ENCODE measurements around the gene PARVA. TPM values are rescaled to one million over a fixed set of nuclear protein-coding genes. Genes with fewer than 3 reads are reported as not detected.
A peak's percentile ranks its signal among the peaks of the same experiment; 100 is the strongest.

PARVA gene
- total and polyA plus RNA-seq, 4 donors = 3.1 to 11.7 (median 11.2) TPM

GRCh38 chr11:12395333-12395732 is 18.0 kb downstream of the PARVA start:
- H3K4me1 ChIP-seq (ENCODE audit: control insufficient read depth in 4 of 4, insufficient read depth in 4 of 4, low read length in 3 of 4) = peaks cover 2 to 16% (median 10%) of the 10 kb centered on the region in 4 donors
- DNase-seq (ENCODE audit: low spot score) = no peak
- H3K9me3 ChIP-seq (ENCODE audit: control insufficient read depth in 4 of 4, low read length in 3 of 4) = no peaks in the 10 kb centered on the region
- no peak overlapping the region for H3K9ac ChIP-seq (ENCODE audit: low read depth in 1 of 2, low read length in 2 of 2)
- 52% methylated on average over 9 of the region's 9 CpGs for WGBS
- H3K4me3 ChIP-seq (ENCODE audit: low read depth in 1 of 3, low read length in 3 of 3) = no peak overlapping the region
- H3K36me3 ChIP-seq (ENCODE audit: control insufficient read depth in 4 of 4, insufficient read depth in 3 of 4, low read depth in 1 of 4, low read length in 3 of 4) = no peaks in the 10 kb centered on the region
- TF ChIP-seq JUND (IDR thresholded peaks at IDR 0.05) (peak in 1 of 2 donors; percentile 38), RAD21 (IDR thresholded peaks at IDR 0.05) (no peak), FOXA2 (IDR thresholded peaks at IDR 0.05) (no peak), RXRA (IDR thresholded peaks at IDR 0.05) (peak in 1 of 2 donors; percentile 51), MAX (IDR thresholded peaks at IDR 0.05) (no peak), GABPA (IDR thresholded peaks at IDR 0.05 in 1 of 2, conservative IDR thresholded peaks at IDR 0.05 in 1 of 2) (no peak), REST (IDR thresholded peaks at IDR 0.05) (no peak), HNF4G (IDR thresholded peaks at IDR 0.05) (no peak), ATF3 (IDR thresholded peaks at IDR 0.05) (no peak), YY1 (IDR thresholded peaks at IDR 0.05) (no peak), NR2F2 (IDR thresholded peaks at IDR 0.05) (no peak), EGR1 (IDR thresholded peaks at IDR 0.05; ENCODE audit: low read depth in 2 of 2) (no peak), FOXA1 (IDR thresholded peaks at IDR 0.05) (no peak), TAF1 (conservative IDR thresholded peaks at IDR 0.05) (no peak), SP1 (IDR thresholded peaks at IDR 0.05) (no peak), HNF4A (conservative IDR thresholded peaks at IDR 0.05) (peak; percentile 52 to 78), CTCF (IDR thresholded peaks at IDR 0.05; ENCODE audit: low read depth, low read length, missing input control) (no peak)
- peak overlapping the region in 1 of 2 donors; percentile 2 for H3K27ac ChIP-seq (ENCODE audit: low read depth in 1 of 2, low read length in 2 of 2)
- H3K27me3 ChIP-seq (ENCODE audit: control insufficient read depth in 4 of 4, insufficient read depth in 4 of 4, low read length in 3 of 4) = no peaks in the 10 kb centered on the region

- no peaks in the 10 kb centered on the region for H3K36me3 ChIP-seq (ENCODE audit: control insufficient read depth in 4 of 4, insufficient read depth in 3 of 4, low read depth in 1 of 4, low read length in 3 of 4)
- H3K27ac ChIP-seq (ENCODE audit: low read depth in 1 of 2, low read length in 2 of 2) = no peak overlapping the region
- WGBS = 76% methylated on average over 5 of the region's 5 CpGs
- H3K4me3 ChIP-seq (ENCODE audit: low read depth in 1 of 3, low read length in 3 of 3) = no peak overlapping the region
- H3K9ac ChIP-seq (ENCODE audit: low read depth in 1 of 2, low read length in 2 of 2) = no peak overlapping the region
- H3K27me3 ChIP-seq (ENCODE audit: control insufficient read depth in 4 of 4, insufficient read depth in 4 of 4, low read length in 3 of 4) = no peaks in the 10 kb centered on the region
- no peak for DNase-seq (ENCODE audit: low spot score)
- peaks cover 2 to 20% (median 8%) of the 10 kb centered on the region in 4 donors for H3K4me1 ChIP-seq (ENCODE audit: control insufficient read depth in 4 of 4, insufficient read depth in 4 of 4, low read length in 3 of 4)
- no peaks in the 10 kb centered on the region for H3K9me3 ChIP-seq (ENCODE audit: control insufficient read depth in 4 of 4, low read length in 3 of 4)
- TF ChIP-seq SP1 (IDR thresholded peaks at IDR 0.05) (peak; percentile 14), RAD21 (IDR thresholded peaks at IDR 0.05) (no peak), RXRA (IDR thresholded peaks at IDR 0.05) (peak in 1 of 2 donors; percentile 14), JUND (IDR thresholded peaks at IDR 0.05) (peak in 1 of 2 donors; percentile 18), NR2F2 (IDR thresholded peaks at IDR 0.05) (peak; percentile 47)
Observed at GRCh38 chr11:12397931-12398334, 20.6 kb downstream of the PARVA start.

Measured in liver (tissue), 9 donors.